ENCODE measurements around the gene RAB18.

RAB18 gene

GRCh38 chr10:27530477-27530876 is 26.4 kb downstream of the RAB18 start:
- Histone ChIP-seq H3K27me3 (no peaks in the 10 kb centered on the region), H3K36me3 (peaks cover 9 to 20% (median 17%) of the 10 kb centered on the region in 3 donors), H3K9me3 (no peaks in the 10 kb centered on the region), H3K4me1 (peaks cover 0 to 36% (median 6%) of the 10 kb centered on the region in 4 donors), H3K4me3 (no peak overlapping the region), H3K27ac (no peak overlapping the region)
- DNase-seq = no peak
- intact Hi-C loops (cut with DNase I; ENCODE audit: low total_unique reads) = no loop called here
- TF ChIP-seq CTCF (IDR thresholded peaks at IDR 0.05) = no peak

- H3K4me3 ChIP-seq = no peak overlapping the region
- peaks cover 0 to 27% (median 2%) of the 10 kb centered on the region in 4 donors for H3K4me1 ChIP-seq
- H3K27ac ChIP-seq = no peak overlapping the region
- no peaks in the 10 kb centered on the region for H3K27me3 ChIP-seq
- H3K9me3 ChIP-seq = no peaks in the 10 kb centered on the region
- DNase-seq = no peak
- intact Hi-C loops (cut with DNase I; ENCODE audit: low total_unique reads) = no loop called here
- no peak for TF ChIP-seq CTCF (IDR thresholded peaks at IDR 0.05)
- H3K36me3 ChIP-seq = peaks cover 9 to 26% (median 26%) of the 10 kb centered on the region in 3 donors
These were observed 27.3 kb downstream of the RAB18 start for GRCh38 chr10:27531336-27531847.

GRCh38 chr10:27534161-27534700 is 30.1 kb downstream of the RAB18 start:
- intact Hi-C loops (cut with DNase I; ENCODE audit: low total_unique reads) = no loop called here
- H3K36me3 ChIP-seq = peaks cover 24 to 39% (median 36%) of the 10 kb centered on the region in 3 donors

GRCh38 chr10:27535317-27535716 is 31.2 kb downstream of the RAB18 start:
- intact Hi-C loops (cut with DNase I; ENCODE audit: low total_unique reads) = no loop called here
- Histone ChIP-seq H3K27ac (no peak overlapping the region), H3K4me1 (peaks cover 0 to under 1% (median 0%) of the 10 kb centered on the region in 4 donors), H3K9me3 (no peaks in the 10 kb centered on the region), H3K36me3 (peaks cover 25 to 44% (median 36%) of the 10 kb centered on the region in 3 donors), H3K4me3 (no peak overlapping the region), H3K27me3 (no peaks in the 10 kb centered on the region)
- DNase-seq = no peak
- no peak for TF ChIP-seq CTCF (IDR thresholded peaks at IDR 0.05)

More at GRCh38 chr10:27534161-27534700, 30.1 kb downstream of the RAB18 start:
- no peak for TF ChIP-seq CTCF (IDR thresholded peaks at IDR 0.05)
- Histone ChIP-seq H3K9me3 (no peaks in the 10 kb centered on the region), H3K27me3 (no peaks in the 10 kb centered on the region), H3K4me3 (no peak overlapping the region), H3K4me1 (peaks cover 0 to 12% (median 0%) of the 10 kb centered on the region in 4 donors), H3K27ac (no peak overlapping the region)
- DNase-seq = no peak

GRCh38 chr10:27536437-27536836 is 32.3 kb downstream of the RAB18 start:
- Histone ChIP-seq H3K9me3 (no peaks in the 10 kb centered on the region), H3K36me3 (peaks cover 25 to 44% (median 36%) of the 10 kb centered on the region in 3 donors), H3K4me1 (no peaks in the 10 kb centered on the region), H3K4me3 (no peak overlapping the region), H3K27me3 (no peaks in the 10 kb centered on the region), H3K27ac (no peak overlapping the region)
- no peak for DNase-seq
- intact Hi-C loops (cut with DNase I; ENCODE audit: low total_unique reads) = no loop called here
- TF ChIP-seq CTCF (IDR thresholded peaks at IDR 0.05) = no peak

Measured in tibial artery (tissue), 4 donors.